Ishikawa (cell line): Measurements from ENCODE around the gene METTL17.

Source experiments
- CEBPB ChIP-seq: IDR thresholded peaks from 2 replicates; pipeline ENCODE4 v1.6.1; 2012
- CREB1 ChIP-seq: IDR thresholded peaks from 2 replicates; pipeline ENCODE4 v1.6.1; 2012; ENCODE audit warnings: low read depth
- EP300 ChIP-seq: IDR thresholded peaks from 2 replicates; pipeline ENCODE4 v1.6.1; 2012; ENCODE audit warnings: borderline replicate concordance
- MAX ChIP-seq: IDR thresholded peaks from 2 replicates; pipeline ENCODE4 v1.6.1; 2012
- NFIC ChIP-seq: IDR thresholded peaks from 2 replicates; pipeline ENCODE4 v1.6.1; 2012
- RAD21 ChIP-seq: IDR thresholded peaks from 2 replicates; pipeline ENCODE4 v1.6.1; 2012; ENCODE audit warnings: low read depth
- REST ChIP-seq: IDR thresholded peaks from 2 replicates; pipeline ENCODE4 v1.6.1; 2012; ENCODE audit warnings: low read depth, mild to moderate bottlenecking
- TAF1 ChIP-seq: IDR thresholded peaks from 2 replicates; pipeline ENCODE4 v1.6.1; 2012; ENCODE audit warnings: low read depth, mild to moderate bottlenecking
- TCF12 ChIP-seq: IDR thresholded peaks from 2 replicates; pipeline ENCODE4 v1.6.1; 2012; ENCODE audit warnings: low read depth
- USF1 ChIP-seq: IDR thresholded peaks from 2 replicates; pipeline ENCODE4 v1.6.1; 2012
- YY1 ChIP-seq: IDR thresholded peaks from 2 replicates; pipeline ENCODE4 v1.6.1; 2012; ENCODE audit warnings: low read depth

- TF ChIP-seq MAX: no peak
- TF ChIP-seq REST: no peak
- no peak for TF ChIP-seq CEBPB
- no peak for TF ChIP-seq TAF1
- TF ChIP-seq USF1: no peak
- TF ChIP-seq TCF12: no peak
- no peak for TF ChIP-seq YY1
- no peak for TF ChIP-seq RAD21
- TF ChIP-seq EP300: no peak
- TF ChIP-seq NFIC: no peak
- TF ChIP-seq CREB1: no peak
Observed at GRCh38 chr14:21011136-21011535, 21.4 kb downstream of the METTL17 start.
